ENCODE results near the gene C16orf87.

DNA sequence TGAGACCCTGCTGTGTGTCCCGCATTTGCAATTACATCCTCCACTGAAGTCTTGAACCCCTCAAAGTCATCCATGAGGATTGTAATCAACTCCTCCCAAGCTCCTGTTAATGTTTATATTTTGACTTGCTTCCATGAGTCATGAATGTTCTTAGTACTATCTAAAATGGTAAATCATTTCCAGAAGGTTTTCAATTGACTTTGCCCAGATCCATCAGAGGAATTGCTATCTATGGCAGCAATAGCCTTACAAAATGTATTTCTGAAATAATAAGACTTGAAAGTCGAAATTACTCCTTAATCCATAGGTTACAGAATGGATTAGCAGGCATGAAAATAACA lies 2.5 kb upstream of the C16orf87 start:
- TF ChIP-seq, protein P1, sequence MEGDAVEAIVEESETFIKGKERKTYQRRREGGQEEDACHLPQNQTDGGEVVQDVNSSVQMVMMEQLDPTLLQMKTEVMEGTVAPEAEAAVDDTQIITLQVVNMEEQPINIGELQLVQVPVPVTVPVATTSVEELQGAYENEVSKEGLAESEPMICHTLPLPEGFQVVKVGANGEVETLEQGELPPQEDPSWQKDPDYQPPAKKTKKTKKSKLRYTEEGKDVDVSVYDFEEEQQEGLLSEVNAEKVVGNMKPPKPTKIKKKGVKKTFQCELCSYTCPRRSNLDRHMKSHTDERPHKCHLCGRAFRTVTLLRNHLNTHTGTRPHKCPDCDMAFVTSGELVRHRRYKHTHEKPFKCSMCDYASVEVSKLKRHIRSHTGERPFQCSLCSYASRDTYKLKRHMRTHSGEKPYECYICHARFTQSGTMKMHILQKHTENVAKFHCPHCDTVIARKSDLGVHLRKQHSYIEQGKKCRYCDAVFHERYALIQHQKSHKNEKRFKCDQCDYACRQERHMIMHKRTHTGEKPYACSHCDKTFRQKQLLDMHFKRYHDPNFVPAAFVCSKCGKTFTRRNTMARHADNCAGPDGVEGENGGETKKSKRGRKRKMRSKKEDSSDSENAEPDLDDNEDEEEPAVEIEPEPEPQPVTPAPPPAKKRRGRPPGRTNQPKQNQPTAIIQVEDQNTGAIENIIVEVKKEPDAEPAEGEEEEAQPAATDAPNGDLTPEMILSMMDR (conservative IDR thresholded peaks at IDR 0.05; ENCODE audit: low read length) = no peak
- TF ChIP-seq EZH2phosphoT487 (IDR thresholded peaks at IDR 0.05; ENCODE audit: borderline replicate concordance) = no peak
